GM06990 (cell line): ENCODE results near the gene TWNK.

ENCODE experiments used
- DNase-seq: peaks from one replicate; pipeline ENCODE4 v3.0.0-alpha.2; 2011; ENCODE audit not compliant: insufficient read length; ENCODE audit errors: extremely low read depth
- H3K27me3 ChIP-seq: replicated peaks from 2 replicates; pipeline ENCODE4 v1.6.0; 2011; ENCODE audit warnings: low read length; ENCODE audit not compliant: control insufficient read depth, insufficient read depth
- H3K36me3 ChIP-seq: 2 replicates; pipeline ENCODE4 v1.5.1; 2011; ENCODE audit warnings: low read length; ENCODE audit not compliant: control insufficient read depth, insufficient read depth
- H3K4me3 ChIP-seq: replicated peaks from 2 replicates; pipeline ENCODE4 v1.5.1; 2011; ENCODE audit warnings: low read depth, mild to moderate bottlenecking, control low read depth, low read length
- TF ChIP-seq, protein P1 (sequence below): IDR thresholded peaks from 2 replicates; pipeline ENCODE4 v1.5.1; 2011; ENCODE audit warnings: low read length, control low read depth, mild to moderate bottlenecking, inconsistent platforms; ENCODE audit not compliant: insufficient read depth, poor library complexity, severe bottlenecking

TWNK gene

DNA sequence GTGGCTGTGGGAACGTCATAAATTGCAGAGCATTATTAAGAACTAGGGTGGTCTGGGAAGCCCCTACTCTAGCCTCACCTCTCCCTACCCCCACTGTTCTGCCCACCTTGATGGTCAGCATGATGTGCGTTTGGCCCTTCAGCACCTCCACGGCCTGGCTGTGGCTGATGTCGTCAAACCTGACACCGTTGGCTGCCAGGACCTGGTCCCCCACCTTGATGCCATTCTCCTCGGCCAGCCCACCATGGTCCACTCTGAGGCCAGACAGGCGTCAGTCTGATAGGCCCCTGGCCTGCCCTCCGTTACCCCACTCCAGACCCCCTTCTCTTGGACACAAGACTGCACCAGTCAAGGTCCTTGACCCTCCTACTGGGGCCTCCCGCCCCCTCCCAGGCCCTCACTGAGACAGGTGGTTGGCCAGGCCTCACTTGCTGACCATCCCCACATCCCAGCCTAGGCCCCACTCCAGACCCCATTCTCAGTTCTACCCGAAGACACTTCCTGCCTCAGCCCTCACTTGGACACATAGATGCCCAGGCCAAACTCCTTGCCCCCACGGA, 34.4 kb downstream of the TWNK start:
- Histone ChIP-seq H3K36me3 (no peaks in the 10 kb centered on the region), H3K27me3 (peaks cover 2% of the 10 kb centered on the region), H3K4me3 (no peak overlapping the region)
- TF ChIP-seq, protein P1, sequence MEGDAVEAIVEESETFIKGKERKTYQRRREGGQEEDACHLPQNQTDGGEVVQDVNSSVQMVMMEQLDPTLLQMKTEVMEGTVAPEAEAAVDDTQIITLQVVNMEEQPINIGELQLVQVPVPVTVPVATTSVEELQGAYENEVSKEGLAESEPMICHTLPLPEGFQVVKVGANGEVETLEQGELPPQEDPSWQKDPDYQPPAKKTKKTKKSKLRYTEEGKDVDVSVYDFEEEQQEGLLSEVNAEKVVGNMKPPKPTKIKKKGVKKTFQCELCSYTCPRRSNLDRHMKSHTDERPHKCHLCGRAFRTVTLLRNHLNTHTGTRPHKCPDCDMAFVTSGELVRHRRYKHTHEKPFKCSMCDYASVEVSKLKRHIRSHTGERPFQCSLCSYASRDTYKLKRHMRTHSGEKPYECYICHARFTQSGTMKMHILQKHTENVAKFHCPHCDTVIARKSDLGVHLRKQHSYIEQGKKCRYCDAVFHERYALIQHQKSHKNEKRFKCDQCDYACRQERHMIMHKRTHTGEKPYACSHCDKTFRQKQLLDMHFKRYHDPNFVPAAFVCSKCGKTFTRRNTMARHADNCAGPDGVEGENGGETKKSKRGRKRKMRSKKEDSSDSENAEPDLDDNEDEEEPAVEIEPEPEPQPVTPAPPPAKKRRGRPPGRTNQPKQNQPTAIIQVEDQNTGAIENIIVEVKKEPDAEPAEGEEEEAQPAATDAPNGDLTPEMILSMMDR: no peak
- DNase-seq: no peak

DNA sequence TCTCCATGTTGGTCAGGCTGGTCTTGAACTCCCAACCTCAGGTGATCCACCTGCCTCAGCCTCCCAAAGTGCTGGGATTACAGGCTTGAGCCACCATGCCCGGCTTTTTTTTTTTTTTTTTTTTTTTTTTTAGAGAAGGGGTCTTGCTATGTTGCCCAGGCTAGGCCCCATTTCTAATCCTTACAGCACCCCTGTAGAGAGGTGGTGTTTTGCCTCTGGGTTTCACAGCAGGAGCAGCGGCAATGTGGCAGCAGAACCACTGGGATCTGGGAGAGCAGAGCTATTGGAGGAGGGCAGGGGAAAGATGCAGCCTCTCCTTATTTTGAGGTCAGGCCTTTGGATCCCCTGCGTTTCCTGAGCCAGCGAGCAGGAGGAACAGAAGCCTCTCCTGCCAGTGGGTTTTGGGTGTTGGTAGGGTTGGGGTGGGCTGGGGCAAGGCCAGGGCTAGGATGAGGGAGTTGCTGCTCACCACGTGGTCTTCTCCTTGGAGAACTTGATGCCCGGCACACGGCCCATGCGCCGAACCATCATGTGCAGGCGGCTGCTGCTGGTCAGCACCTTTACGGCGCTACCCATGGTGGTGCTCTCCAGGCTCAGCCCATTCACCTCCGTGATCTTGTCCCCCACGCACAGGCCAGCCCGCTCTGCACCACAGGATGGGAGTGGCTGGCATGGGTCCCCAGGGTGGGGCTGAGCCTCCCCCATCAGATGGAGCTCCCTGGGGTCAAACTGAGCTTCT, 35.8 kb downstream of the TWNK start:
- no peaks in the 10 kb centered on the region; the same call in 1 of the 2 replicates for H3K27me3 ChIP-seq
- no peak overlapping the region for H3K4me3 ChIP-seq
- no peak for DNase-seq
- TF ChIP-seq, protein P1: no peak
- H3K36me3 ChIP-seq: no peaks in the 10 kb centered on the region

DNA sequence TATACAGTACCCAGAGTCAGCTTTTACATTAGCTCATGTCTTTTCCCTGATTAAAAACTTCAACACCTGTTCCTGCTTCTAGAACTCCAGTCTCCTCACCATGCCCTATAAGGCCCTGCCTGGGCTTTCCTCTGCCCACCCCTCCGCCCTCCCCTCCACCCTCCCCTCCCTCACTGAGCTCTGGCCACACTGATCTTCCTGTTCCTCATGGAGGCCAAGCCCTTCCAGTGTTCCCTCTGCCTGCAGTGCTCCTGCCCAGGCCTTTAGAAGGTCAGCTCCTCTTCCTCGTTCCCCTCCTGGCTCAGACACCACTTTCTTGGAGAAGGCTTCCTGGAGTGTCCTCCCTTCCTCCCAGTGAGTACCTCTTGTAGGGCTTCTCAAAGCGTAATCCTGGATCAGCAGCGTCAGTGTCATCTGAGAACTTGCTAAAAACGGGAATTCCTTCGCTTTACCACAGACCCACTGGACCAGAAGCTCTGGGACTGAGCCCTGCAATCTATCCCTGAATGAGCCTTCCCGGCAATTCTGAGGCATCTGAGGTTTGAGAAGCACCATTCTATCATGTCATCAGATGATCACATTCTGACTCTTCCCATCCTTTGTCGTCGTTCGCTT, 39.9 kb downstream of the TWNK start:
- DNase-seq: no peak

DNA sequence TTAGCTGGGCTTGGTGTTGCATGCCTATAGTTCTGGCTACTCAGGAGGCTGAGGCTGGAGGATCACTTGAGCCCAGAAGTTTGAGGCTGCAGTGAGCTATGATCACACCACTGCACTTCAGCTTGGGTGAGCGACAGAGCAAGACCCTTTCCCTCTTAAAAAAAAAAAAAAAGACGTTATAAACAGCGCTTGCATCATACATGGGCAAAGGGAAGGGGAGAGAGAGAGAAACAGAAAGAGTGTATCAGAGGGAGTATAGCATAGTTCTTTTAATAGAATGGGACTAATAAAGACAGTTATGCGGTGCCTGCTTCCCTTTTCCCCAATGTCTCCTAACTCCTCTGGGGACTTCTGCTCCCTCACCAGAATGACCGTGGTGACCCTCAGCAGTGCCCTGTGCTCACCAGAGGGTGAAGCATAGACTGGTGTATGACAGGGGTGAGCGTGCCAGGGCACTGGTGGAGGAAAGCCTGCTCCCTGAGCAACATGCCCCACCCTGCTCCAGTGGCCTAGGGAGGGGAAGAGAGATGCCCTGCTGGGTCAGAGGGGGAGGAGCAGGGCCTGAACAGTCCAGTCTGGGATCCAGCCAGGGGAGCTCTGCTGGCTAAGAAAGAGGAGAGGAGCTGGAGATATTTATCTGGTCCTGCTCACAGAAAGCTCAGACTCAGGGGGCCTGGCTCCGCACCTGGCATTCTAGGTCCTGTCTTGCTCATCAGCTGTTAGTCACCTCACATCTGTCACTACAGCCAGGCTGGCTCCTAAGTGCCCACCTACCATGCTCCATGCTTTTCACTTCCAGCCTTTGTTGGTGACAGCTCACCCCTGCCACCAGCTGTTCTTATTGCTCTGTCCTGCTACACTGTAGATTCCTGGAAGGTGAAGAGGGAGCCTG, 41.3 kb downstream of the TWNK start:
- no peaks in the 10 kb centered on the region for H3K36me3 ChIP-seq
- DNase-seq: no peak
- H3K4me3 ChIP-seq: no peak overlapping the region
- TF ChIP-seq, protein P1: no peak
- no peaks in the 10 kb centered on the region; the same call in 1 of the 2 replicates for H3K27me3 ChIP-seq

More for the DNA sequence above, 39.9 kb downstream of the TWNK start:
- H3K36me3 ChIP-seq: no peaks in the 10 kb centered on the region
- TF ChIP-seq, protein P1: no peak
- H3K4me3 ChIP-seq: no peak overlapping the region
- H3K27me3 ChIP-seq: no peaks in the 10 kb centered on the region; the same call in 1 of the 2 replicates

DNA sequence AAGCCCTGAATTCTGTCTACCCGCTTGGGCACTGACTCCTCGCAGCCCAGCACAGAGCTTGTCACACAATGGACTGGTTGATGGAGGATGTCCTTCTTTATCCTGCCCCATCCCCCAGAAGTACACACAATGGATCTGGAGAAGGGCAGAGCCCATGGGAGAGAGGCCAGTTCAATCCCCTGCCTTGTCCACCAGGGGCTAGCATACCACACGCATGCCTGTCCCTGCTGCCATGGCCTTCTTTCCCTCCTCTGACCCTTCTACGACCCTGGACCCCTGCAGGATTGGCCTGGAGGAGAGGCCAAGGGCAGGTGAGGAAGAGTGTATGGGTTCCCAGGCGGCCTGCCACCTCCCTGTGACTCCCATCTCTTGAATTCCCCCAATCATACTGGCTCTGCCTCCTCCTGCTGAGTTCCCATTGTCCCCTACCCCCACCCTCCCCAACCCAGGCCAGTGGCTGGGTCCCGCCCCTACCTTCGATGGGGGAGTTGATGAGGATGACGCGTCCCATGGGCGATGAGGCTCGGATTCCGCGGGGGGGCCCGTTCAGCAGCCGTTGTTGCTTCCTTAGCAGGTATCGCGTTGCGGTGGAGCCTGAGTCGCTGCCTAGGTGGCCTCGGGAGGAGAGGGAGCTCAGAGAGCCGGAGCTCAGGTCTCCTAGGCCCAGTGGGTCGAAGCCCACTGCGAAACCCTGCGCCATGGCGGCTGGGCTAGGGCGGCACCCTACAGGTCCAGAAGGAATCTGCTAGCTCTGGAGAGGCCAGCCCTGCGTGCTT, 42.4 kb downstream of the TWNK start:
- DNase-seq: no peak
- no peaks in the 10 kb centered on the region for H3K36me3 ChIP-seq
- no peak overlapping the region for H3K4me3 ChIP-seq
- no peaks in the 10 kb centered on the region; the same call in 1 of the 2 replicates for H3K27me3 ChIP-seq
- TF ChIP-seq, protein P1: no peak
